ENCODE results near the gene ERCC1.

DNA sequence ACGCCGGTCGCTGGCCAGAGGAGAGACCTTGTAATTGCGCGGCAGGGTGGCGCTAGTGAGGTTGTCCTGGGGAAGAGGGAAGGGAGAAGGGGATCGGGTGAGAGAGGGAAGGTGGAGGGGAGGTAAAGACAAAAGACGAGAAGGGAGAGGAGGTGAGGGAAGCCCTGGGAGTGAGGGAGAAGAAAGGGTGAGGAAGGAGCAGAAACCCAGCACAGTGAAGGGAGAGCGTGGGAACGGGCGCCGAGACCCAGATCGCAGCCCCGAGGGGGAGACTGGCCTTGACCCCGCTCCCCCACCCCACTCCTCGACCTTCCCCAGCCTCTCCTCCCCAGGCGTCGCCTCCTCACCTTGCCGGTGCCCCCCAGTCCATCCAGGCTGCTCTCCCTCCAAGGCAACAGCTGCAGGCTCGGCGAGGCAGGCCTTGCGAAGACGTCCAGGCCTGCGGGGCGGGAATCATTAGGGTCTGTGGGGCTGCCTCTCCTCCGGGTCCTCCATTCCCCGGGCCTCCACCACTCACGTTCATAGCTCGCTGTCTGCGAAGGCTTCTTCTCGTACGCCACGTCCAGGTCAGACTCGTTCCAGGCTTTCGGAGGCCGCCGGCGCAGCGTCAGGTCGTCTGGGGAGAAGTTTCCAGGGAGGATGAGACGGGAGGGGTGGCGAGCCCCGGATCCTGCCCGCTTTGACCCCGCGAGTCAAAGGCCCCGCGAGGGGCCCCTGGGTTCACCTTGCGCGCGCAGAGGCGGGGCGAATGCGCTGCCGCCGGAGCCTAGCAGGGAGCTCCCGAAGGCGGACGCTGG is 27.7 kb downstream of the ERCC1 start:
- TF ChIP-seq, protein P1, sequence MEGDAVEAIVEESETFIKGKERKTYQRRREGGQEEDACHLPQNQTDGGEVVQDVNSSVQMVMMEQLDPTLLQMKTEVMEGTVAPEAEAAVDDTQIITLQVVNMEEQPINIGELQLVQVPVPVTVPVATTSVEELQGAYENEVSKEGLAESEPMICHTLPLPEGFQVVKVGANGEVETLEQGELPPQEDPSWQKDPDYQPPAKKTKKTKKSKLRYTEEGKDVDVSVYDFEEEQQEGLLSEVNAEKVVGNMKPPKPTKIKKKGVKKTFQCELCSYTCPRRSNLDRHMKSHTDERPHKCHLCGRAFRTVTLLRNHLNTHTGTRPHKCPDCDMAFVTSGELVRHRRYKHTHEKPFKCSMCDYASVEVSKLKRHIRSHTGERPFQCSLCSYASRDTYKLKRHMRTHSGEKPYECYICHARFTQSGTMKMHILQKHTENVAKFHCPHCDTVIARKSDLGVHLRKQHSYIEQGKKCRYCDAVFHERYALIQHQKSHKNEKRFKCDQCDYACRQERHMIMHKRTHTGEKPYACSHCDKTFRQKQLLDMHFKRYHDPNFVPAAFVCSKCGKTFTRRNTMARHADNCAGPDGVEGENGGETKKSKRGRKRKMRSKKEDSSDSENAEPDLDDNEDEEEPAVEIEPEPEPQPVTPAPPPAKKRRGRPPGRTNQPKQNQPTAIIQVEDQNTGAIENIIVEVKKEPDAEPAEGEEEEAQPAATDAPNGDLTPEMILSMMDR (IDR thresholded peaks at IDR 0.05; ENCODE audit: low read depth, low read length, missing input control), result no peak
- no peak for TF ChIP-seq TAF1 (conservative IDR thresholded peaks at IDR 0.05)
- TF ChIP-seq, protein P2, sequence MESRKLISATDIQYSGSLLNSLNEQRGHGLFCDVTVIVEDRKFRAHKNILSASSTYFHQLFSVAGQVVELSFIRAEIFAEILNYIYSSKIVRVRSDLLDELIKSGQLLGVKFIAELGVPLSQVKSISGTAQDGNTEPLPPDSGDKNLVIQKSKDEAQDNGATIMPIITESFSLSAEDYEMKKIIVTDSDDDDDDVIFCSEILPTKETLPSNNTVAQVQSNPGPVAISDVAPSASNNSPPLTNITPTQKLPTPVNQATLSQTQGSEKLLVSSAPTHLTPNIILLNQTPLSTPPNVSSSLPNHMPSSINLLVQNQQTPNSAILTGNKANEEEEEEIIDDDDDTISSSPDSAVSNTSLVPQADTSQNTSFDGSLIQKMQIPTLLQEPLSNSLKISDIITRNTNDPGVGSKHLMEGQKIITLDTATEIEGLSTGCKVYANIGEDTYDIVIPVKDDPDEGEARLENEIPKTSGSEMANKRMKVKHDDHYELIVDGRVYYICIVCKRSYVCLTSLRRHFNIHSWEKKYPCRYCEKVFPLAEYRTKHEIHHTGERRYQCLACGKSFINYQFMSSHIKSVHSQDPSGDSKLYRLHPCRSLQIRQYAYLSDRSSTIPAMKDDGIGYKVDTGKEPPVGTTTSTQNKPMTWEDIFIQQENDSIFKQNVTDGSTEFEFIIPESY (IDR thresholded peaks at IDR 0.05), result no peak
- TF ChIP-seq SP1 (IDR thresholded peaks at IDR 0.05), result no peak
- TF ChIP-seq YY1 (IDR thresholded peaks at IDR 0.05), result no peak
- TF ChIP-seq, protein P3, sequence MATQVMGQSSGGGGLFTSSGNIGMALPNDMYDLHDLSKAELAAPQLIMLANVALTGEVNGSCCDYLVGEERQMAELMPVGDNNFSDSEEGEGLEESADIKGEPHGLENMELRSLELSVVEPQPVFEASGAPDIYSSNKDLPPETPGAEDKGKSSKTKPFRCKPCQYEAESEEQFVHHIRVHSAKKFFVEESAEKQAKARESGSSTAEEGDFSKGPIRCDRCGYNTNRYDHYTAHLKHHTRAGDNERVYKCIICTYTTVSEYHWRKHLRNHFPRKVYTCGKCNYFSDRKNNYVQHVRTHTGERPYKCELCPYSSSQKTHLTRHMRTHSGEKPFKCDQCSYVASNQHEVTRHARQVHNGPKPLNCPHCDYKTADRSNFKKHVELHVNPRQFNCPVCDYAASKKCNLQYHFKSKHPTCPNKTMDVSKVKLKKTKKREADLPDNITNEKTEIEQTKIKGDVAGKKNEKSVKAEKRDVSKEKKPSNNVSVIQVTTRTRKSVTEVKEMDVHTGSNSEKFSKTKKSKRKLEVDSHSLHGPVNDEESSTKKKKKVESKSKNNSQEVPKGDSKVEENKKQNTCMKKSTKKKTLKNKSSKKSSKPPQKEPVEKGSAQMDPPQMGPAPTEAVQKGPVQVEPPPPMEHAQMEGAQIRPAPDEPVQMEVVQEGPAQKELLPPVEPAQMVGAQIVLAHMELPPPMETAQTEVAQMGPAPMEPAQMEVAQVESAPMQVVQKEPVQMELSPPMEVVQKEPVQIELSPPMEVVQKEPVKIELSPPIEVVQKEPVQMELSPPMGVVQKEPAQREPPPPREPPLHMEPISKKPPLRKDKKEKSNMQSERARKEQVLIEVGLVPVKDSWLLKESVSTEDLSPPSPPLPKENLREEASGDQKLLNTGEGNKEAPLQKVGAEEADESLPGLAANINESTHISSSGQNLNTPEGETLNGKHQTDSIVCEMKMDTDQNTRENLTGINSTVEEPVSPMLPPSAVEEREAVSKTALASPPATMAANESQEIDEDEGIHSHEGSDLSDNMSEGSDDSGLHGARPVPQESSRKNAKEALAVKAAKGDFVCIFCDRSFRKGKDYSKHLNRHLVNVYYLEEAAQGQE (IDR thresholded peaks at IDR 0.05), result no peak
- no peak for TF ChIP-seq NR2F2 (IDR thresholded peaks at IDR 0.05)
- TF ChIP-seq RXRA (IDR thresholded peaks at IDR 0.05), result no peak
